Activated naive CD8-positive, alpha-beta T cell treated with anti-CD3 and anti-CD28 coated beads, Interleukin-2, amount 10 ng/mL, durations not matched to agents 7 days and 5 days (primary cell): ENCODE results near the gene PC. TPM values are rescaled to one million over a fixed set of nuclear protein-coding genes. Genes with fewer than 3 reads are reported as not detected.

ENCODE experiments used
- ATAC-seq: fragments of 150-1000 bp; cut with Tn5 transposase; one replicate; pipeline ENCODE4 v1.10.0; 2021; ENCODE audit warnings: low read depth, moderate library complexity
- POLR2A ChIA-PET: fragments of 350-600 bp; sonication (Branson Sonifier 250); formaldehyde crosslinking; loops from one replicate; lab custom pipeline; 2021; ENCODE audit warnings: antibody characterized with exemption; lab: Charles Lee
- DNase-seq: peaks from one replicate; pipeline ENCODE4 v3.0.0; 2021
- H3K27ac Mint-ChIP-seq: one replicate; pipeline ENCODE4 v1.8.0; 2022; ENCODE audit warnings: mild to moderate bottlenecking, mixed read lengths
- H3K27me3 Mint-ChIP-seq: one replicate; pipeline ENCODE4 v1.8.0; 2022; ENCODE audit warnings: mild to moderate bottlenecking, moderate library complexity, mixed read lengths
- H3K36me3 Mint-ChIP-seq: one replicate; pipeline ENCODE4 v1.8.0; 2021; ENCODE audit warnings: mild to moderate bottlenecking, mixed read lengths
- H3K4me1 Mint-ChIP-seq: one replicate; pipeline ENCODE4 v1.8.0; 2021; ENCODE audit warnings: mixed read lengths
- H3K4me3 Mint-ChIP-seq: one replicate; pipeline ENCODE4 v1.8.0; 2022; ENCODE audit warnings: mild to moderate bottlenecking, moderate library complexity, mixed read lengths
- H3K9me3 Mint-ChIP-seq: one replicate; pipeline ENCODE4 v1.8.0; 2021; ENCODE audit warnings: mixed read lengths
- total RNA-seq, 2 experiments: library from RNA; stranded (reverse); gene quantifications; one replicate each; pipeline ENCODE4 v1.2.3, GENCODE V29; 2021

PC gene
- total RNA-seq, 2 experiments from 2014 or later, result 8.2 to 9.0 TPM

DNA sequence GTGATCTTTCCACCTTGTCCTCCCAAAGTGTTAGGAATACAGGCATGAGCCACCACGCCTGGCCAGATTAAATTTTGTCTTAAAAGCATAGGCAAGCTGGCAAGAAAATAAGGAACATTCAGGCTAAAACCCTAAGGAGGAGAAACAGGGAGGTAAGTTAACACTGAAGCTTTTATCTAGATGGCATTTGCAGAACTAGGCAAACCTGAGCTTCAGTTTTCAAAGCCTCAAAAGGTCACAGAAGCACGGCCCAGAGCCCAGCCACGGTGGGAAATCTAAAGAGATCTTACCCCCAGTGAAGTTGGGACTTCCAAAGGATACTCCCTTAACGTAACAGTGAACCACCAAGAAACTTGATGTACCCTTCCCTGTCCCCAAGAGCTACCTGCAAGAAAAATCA lies 28.4 kb downstream of the PC start:
- ATAC-seq (no peak), DNase-seq (no peak)
- H3K4me1 Mint-ChIP-seq, result no peaks in the 10 kb centered on the region
- H3K36me3 Mint-ChIP-seq, result no peaks in the 10 kb centered on the region
- no peaks in the 10 kb centered on the region for H3K9me3 Mint-ChIP-seq
- H3K27ac Mint-ChIP-seq, result no peak overlapping the region
- H3K27me3 Mint-ChIP-seq, result peaks cover 8% of the 10 kb centered on the region
- POLR2A ChIA-PET, result no interaction called here
- H3K4me3 Mint-ChIP-seq, result no peak overlapping the region

DNA sequence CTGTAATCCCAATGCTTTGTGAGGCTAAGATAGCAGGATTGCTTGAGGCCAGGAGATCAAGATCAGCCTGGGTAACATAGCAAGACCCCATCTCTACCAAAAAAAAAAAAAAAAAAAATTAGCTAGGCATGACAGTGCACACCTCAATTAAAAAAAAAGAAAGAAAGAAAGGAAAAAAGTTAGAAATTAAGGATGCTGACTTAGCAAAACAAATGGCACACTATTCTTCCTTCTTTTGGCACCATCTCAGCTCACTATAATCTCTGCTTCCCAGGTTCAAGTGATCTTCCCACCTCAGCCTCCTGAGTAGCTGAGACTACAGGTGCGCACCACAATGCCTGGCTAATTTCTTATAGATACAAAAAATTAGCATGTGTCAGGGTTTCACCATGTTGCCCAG lies 33.9 kb downstream of the PC start:
- Mint-ChIP-seq H3K36me3 (no peaks in the 10 kb centered on the region), H3K27me3 (no peaks in the 10 kb centered on the region), H3K27ac (no peak overlapping the region), H3K4me3 (no peak overlapping the region), H3K9me3 (peaks cover 2% of the 10 kb centered on the region), H3K4me1 (no peaks in the 10 kb centered on the region)
- ATAC-seq (no peak), DNase-seq (no peak)
- POLR2A ChIA-PET, result no interaction called here

DNA sequence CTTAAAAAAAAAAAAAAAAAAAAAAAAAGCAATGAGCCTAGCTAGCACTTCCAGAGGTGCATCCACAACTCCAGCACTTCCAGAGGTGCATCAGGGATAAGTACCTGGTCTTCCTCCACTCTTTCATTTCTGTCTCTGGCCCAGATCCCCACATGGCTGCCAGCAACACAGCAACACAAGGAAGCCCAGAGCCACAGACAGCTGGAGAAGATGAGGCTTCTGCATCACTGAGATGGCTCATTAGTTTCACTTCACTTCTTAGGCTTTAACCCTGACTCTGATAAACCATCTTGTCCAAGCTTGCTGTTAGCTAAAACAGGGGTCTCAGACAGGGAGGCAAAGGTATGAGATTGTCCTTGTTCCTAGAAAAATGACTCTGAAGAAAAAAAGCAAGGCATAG lies 35.6 kb downstream of the PC start:
- ATAC-seq (no peak), DNase-seq (no peak)
- Mint-ChIP-seq H3K9me3 (peaks cover 2% of the 10 kb centered on the region), H3K4me1 (no peaks in the 10 kb centered on the region), H3K36me3 (no peaks in the 10 kb centered on the region), H3K4me3 (no peak overlapping the region), H3K27ac (no peak overlapping the region), H3K27me3 (no peaks in the 10 kb centered on the region)
- POLR2A ChIA-PET, result no interaction called here

DNA sequence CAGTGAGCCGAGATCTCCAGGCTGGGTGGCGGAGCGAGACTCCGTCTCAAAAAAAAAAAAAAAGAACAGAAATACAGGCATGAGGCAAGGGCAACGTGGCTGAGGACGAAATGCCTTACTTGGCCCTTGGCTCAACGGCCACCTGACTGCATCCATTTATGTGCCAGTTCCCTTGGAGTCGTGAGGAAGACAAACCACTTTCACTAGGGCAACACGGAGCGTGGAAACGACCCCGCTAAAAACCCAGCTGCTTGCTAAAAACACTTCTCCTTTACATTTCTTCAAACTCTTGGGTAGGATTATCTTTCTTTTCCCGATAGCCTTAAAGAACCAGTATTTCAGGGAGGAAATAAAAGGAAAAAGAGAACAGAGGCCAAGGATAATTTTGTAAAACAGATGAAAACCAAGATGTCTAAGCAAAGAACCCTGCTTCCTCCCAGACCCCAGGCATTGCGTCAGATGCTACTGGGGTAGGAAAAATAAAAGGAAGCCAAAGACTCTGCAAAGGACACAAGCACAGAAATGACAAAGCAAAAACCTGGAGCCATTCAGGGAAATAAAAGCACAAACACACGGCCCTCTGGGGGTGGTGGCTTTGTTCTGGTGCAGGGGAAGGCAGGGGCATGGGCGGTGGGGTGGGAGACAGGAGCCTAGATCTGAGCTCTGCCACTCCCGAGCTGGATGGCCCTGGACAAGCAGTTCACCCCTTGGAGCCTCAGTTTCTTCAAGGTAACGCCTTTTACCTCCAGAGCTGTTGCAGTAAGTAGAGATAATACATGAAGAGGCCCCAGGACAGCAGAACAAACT lies 37.0 kb downstream of the PC start:
- no peaks in the 10 kb centered on the region for H3K36me3 Mint-ChIP-seq
- POLR2A ChIA-PET, result no interaction called here
- ATAC-seq (no peak), DNase-seq (no peak)
- no peak overlapping the region for H3K4me3 Mint-ChIP-seq
- peaks cover 2% of the 10 kb centered on the region for H3K9me3 Mint-ChIP-seq
- H3K4me1 Mint-ChIP-seq, result no peaks in the 10 kb centered on the region
- no peaks in the 10 kb centered on the region for H3K27me3 Mint-ChIP-seq
- no peak overlapping the region for H3K27ac Mint-ChIP-seq

DNA sequence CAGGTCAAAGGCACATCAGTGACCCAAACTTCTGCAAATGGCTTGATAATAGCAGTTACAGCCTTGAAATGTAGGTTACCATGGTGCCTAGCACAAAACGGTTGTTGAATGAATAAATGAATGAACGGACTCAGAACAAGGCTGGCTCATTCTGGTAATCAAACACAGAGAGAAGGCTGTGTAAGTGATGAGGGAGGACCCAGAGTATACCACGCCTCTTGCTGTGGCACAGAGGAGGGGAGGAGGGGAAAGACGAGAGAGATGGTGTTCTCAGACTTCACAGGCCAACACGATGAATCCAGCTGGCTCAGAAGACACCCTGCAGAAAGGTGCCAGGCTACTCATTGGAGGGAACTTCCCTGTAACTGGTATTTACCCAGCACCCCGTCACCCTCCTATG lies 38.3 kb downstream of the PC start:
- H3K9me3 Mint-ChIP-seq, result peaks cover 2% of the 10 kb centered on the region
- POLR2A ChIA-PET, result interaction anchor here (0.6 kb wide), 1 partner anchor 127 kb away, joined by 6 read pairs; no protein-coding TSS in a partner anchor
- H3K27me3 Mint-ChIP-seq, result no peaks in the 10 kb centered on the region
- H3K4me3 Mint-ChIP-seq, result no peak overlapping the region
- DNase-seq (no peak), ATAC-seq (no peak)
- no peaks in the 10 kb centered on the region for H3K4me1 Mint-ChIP-seq
- no peak overlapping the region for H3K27ac Mint-ChIP-seq
- H3K36me3 Mint-ChIP-seq, result no peaks in the 10 kb centered on the region

DNA sequence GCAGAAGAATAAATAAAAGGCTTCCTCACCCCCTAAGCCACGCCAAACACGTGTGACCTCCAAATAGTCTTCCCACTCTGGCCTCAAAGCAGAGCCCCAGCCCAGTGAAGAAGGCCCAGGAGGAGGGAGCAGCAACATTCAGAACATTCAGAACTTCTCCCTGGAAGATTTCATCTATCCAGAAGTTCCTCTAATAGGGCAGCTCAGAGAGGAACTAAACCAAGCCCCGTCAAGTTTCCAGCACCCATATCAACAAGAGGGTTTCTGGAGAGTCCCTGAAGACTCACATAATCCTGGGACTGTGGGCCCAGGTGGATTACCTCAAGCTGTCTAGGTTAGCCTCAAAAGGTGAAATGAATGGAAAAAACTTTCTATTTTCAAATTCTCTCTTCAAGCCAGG lies 39.4 kb downstream of the PC start:
- POLR2A ChIA-PET, result no interaction called here
- DNase-seq, result no peak
- no peaks in the 10 kb centered on the region for H3K27me3 Mint-ChIP-seq
- H3K4me1 Mint-ChIP-seq, result no peaks in the 10 kb centered on the region
- H3K4me3 Mint-ChIP-seq, result no peak overlapping the region
- no peak overlapping the region for H3K27ac Mint-ChIP-seq
- no peak for ATAC-seq
- H3K9me3 Mint-ChIP-seq, result peaks cover 2% of the 10 kb centered on the region
- H3K36me3 Mint-ChIP-seq, result no peaks in the 10 kb centered on the region

DNA sequence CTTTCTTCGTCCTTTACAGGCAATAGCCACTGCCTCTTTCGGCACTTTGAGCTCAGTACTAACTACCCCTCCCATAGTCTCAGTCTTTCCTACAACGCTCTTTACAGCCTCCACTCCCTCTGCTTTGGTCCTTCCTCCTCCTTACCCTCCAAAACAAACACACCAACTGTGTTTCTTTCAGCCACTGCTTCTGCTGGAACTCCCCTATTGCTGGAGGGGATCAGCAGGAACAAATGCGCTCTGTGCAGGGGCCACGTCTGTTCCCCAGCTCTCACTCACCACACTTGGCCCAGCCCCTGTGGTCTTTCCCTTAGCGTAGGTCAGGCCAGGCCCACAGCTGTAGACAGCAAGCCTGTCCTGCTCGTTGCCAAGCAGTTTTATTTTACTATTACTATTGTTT lies 42.3 kb downstream of the PC start:
- Mint-ChIP-seq H3K4me3 (no peak overlapping the region), H3K36me3 (no peaks in the 10 kb centered on the region), H3K4me1 (no peaks in the 10 kb centered on the region), H3K9me3 (no peaks in the 10 kb centered on the region), H3K27ac (no peak overlapping the region), H3K27me3 (no peaks in the 10 kb centered on the region)
- DNase-seq (no peak), ATAC-seq (no peak)
- POLR2A ChIA-PET, result no interaction called here

DNA sequence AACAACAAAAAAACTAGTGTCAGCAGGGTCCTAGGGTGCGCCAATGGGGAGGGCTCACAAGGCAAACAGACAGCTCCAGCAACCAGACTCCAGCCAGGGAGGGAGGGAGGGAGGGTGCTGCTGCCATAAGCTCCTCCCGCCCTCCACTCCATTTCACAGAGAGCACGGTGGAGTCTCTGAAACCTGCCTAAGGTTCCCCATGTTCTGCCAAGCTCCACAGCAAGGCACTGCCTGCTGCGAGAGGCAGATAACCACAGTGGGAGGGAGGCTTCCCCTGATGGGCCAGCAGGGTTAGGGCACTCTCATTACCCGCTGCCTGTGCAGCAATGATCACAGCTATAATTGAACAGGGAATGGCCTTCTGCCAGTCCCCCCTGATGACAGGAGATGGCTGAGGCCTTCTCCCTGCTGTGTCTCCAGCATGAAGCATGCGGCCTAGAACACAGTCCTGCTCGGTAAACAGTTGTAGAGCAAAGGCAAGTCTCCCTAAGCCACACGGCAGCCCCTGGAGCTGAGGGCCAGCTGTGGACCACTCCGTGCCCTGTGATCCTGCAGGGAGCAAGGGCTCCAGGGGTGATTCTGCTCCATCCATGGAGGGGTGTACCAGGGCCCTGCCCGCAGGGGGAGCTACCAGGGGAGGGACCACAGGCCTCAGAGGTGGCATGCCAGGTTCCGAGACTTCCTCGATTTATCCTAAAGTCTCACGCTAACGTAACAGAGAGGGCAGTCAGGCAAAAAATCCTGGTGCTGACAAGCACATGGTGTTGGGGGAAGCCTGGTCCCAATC lies 42.9 kb downstream of the PC start:
- no peaks in the 10 kb centered on the region for H3K9me3 Mint-ChIP-seq
- no peak for ATAC-seq
- H3K27ac Mint-ChIP-seq, result no peak overlapping the region
- H3K4me3 Mint-ChIP-seq, result no peak overlapping the region
- no peaks in the 10 kb centered on the region for H3K36me3 Mint-ChIP-seq
- POLR2A ChIA-PET, result no interaction called here
- H3K27me3 Mint-ChIP-seq, result no peaks in the 10 kb centered on the region
- peak; percentile 14 for DNase-seq
- H3K4me1 Mint-ChIP-seq, result no peaks in the 10 kb centered on the region

DNA sequence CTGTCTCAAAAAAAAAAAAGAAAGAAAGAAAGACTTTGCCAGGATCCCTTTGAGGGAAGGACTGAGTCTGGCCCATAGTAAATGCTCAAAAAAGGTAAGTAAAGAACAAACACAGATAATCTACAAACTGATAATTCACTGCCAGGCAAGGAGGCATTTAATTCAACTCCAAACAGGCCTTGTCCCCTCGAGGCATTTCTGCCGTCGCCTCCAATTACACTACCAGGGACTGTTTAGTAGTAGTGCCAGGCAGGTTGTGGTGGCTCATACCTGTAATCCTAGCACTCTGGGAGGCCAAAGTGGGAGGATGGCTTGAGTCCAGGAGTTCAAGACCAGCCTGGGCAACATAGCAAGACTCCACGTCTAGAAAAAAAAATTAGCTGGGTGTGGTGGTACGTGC lies 43.7 kb downstream of the PC start:
- Mint-ChIP-seq H3K27me3 (no peaks in the 10 kb centered on the region), H3K4me1 (no peaks in the 10 kb centered on the region), H3K9me3 (no peaks in the 10 kb centered on the region), H3K27ac (no peak overlapping the region), H3K4me3 (no peak overlapping the region), H3K36me3 (no peaks in the 10 kb centered on the region)
- DNase-seq, result no peak
- POLR2A ChIA-PET, result no interaction called here
- no peak for ATAC-seq

DNA sequence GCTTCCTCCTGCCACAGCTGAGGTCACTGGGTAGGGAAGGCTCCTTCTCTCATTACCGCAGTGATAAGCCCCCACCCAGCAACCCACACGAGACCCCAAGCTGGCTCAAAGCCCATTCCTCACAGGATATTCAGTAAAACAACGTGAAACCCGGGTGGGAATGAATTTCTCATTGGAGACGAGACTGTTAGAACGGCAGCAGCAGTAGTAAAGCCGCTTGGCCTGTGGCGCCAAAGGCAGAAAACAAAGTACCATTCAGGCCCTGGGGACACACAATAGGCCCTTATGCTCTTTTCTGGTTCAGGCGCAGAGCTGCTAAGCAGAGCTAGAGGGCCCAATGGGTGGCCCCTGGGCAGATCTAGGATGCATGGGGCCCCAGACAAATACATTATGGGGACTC lies 45.3 kb downstream of the PC start:
- H3K9me3 Mint-ChIP-seq, result no peaks in the 10 kb centered on the region
- H3K36me3 Mint-ChIP-seq, result no peaks in the 10 kb centered on the region
- H3K27me3 Mint-ChIP-seq, result no peaks in the 10 kb centered on the region
- H3K4me1 Mint-ChIP-seq, result no peaks in the 10 kb centered on the region
- DNase-seq (no peak), ATAC-seq (no peak)
- POLR2A ChIA-PET, result no interaction called here
- H3K4me3 Mint-ChIP-seq, result no peak overlapping the region
- no peak overlapping the region for H3K27ac Mint-ChIP-seq

DNA sequence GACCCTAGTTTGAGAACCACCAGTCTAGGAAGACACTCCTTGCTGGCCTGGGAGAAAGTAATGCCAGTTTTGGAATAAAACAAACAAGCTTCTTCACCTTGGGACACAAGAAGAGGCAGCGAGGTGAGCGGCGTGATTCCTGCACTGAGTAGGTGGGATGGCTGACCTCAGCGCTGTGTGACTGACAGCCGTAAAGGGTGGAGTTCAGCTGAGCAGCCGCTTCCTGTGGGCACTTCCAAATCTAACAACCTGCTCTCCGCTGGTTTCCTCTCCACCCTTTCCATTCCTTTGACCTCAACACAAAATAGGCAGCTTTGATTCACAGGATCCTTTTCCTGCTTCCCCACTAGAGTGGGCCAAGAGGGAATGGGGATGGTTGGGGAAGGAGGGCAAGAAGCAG lies 45.8 kb downstream of the PC start:
- Mint-ChIP-seq H3K36me3 (no peaks in the 10 kb centered on the region), H3K27ac (no peak overlapping the region), H3K9me3 (no peaks in the 10 kb centered on the region), H3K4me3 (no peak overlapping the region), H3K27me3 (no peaks in the 10 kb centered on the region), H3K4me1 (no peaks in the 10 kb centered on the region)
- ATAC-seq, result no peak
- no peak for DNase-seq
- POLR2A ChIA-PET, result no interaction called here

DNA sequence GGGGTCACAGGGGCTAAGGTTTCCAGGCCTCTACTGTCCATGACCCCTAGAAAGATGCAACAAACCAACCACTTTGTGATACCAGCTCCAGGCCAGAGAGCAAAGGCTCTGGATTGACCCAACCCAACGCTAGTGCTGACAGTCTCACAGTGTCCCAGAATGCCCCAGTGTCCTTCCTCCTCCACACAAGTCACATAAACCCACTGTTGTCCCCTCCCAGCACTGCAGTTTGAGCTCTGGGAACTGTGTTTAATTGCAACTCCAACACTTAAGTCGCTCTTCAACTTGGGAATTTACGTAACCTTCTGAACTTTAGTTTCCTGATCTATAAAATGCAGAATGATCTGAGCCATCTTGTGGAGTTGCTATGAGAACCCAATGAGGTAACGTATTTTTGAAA lies 47.5 kb downstream of the PC start:
- H3K27me3 Mint-ChIP-seq, result no peaks in the 10 kb centered on the region
- DNase-seq, result no peak
- no peaks in the 10 kb centered on the region for H3K36me3 Mint-ChIP-seq
- POLR2A ChIA-PET, result no interaction called here
- ATAC-seq, result no peak
- H3K4me1 Mint-ChIP-seq, result no peaks in the 10 kb centered on the region
- no peak overlapping the region for H3K4me3 Mint-ChIP-seq
- no peak overlapping the region for H3K27ac Mint-ChIP-seq
- H3K9me3 Mint-ChIP-seq, result no peaks in the 10 kb centered on the region

DNA sequence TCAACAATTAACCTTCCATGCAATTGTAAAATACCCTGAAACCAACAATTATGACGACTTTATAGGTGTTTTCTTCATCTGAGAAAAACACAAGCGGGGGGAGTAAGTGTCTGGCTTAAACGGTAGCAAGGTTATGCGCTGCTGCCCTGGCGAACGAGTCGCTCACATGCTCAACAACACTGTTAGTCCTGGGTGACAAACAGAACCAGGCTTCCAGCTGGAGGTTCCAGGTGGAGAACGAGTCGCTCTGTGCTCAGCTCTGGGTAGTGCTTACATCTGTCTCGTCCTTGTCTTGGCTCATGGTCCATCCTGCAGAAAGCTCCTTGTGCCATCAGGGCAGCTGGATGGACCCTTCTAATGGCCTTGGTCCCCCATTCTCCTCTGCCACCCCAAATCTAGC lies 48.2 kb downstream of the PC start:
- H3K27ac Mint-ChIP-seq, result no peak overlapping the region
- H3K27me3 Mint-ChIP-seq, result no peaks in the 10 kb centered on the region
- POLR2A ChIA-PET, result interaction anchor here (0.6 kb wide), 1 partner anchor 292 kb away, joined by 5 read pairs; no protein-coding TSS in a partner anchor
- H3K4me3 Mint-ChIP-seq, result no peak overlapping the region
- no peaks in the 10 kb centered on the region for H3K4me1 Mint-ChIP-seq
- DNase-seq (no peak), ATAC-seq (no peak)
- no peaks in the 10 kb centered on the region for H3K36me3 Mint-ChIP-seq
- H3K9me3 Mint-ChIP-seq, result no peaks in the 10 kb centered on the region

DNA sequence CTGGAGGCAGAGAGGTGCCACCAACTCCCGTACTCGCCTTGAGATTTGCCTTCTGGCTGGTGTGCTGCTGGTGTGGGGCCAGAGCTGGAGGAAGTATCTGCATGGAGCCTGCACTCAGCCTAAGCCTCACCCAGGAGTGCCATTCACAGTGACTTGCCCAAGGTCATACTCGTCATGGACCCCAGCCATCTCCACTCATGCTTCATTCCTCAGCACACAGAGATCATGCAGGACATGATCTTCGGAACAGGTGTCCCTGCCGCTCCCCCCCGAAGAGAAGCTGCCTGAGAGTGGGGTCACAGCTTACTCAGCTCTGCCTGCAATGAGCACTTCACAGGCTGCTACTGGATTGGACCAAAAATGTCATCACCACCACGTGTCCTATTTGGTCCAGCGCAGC lies 49.0 kb downstream of the PC start:
- H3K4me1 Mint-ChIP-seq, result no peaks in the 10 kb centered on the region
- DNase-seq, result no peak
- no peak overlapping the region for H3K4me3 Mint-ChIP-seq
- no peaks in the 10 kb centered on the region for H3K27me3 Mint-ChIP-seq
- no peaks in the 10 kb centered on the region for H3K9me3 Mint-ChIP-seq
- H3K36me3 Mint-ChIP-seq, result no peaks in the 10 kb centered on the region
- no peak overlapping the region for H3K27ac Mint-ChIP-seq
- ATAC-seq, result no peak
- POLR2A ChIA-PET, result no interaction called here
